Keratinocyte (primary cell): ENCODE measurements around the gene PYGB. TPM values are rescaled to one million over a fixed set of nuclear protein-coding genes. Genes with fewer than 3 reads are reported as not detected.

Source experiments
- DNase-seq: peaks from one replicate; pipeline ENCODE4 v3.0.0-alpha.2; 2011; ENCODE audit warnings: low read depth, missing footprints, low spot score
- FAIRE-seq: peaks from 2 replicates; lab custom pipeline; 2011; peaks lifted over from hg19 to GRCh38; lab: Jason Lieb, UNC
- H2AFZ ChIP-seq: 2 replicates; pipeline ENCODE4 v1.6.0; 2012; ENCODE audit warnings: low read length, control low read depth, inconsistent platforms; ENCODE audit not compliant: control insufficient read depth
- H3K27ac ChIP-seq: 2 replicates; pipeline ENCODE4 v1.5.1; 2011; ENCODE audit warnings: low read length; ENCODE audit not compliant: control insufficient read depth, insufficient read depth
- H3K27me3 ChIP-seq: 3 replicates; pipeline ENCODE4 v1.6.0; 2011; ENCODE audit warnings: low read length; ENCODE audit not compliant: control insufficient read depth, insufficient read depth; ENCODE audit errors: extremely low read depth
- H3K36me3 ChIP-seq, 2 experiments: 2 replicates in 1 of 2; 3 replicates in 1 of 2; pipeline ENCODE4 v1.5.1; 2011; ENCODE audit warnings: low read length in 2 of 2, mild to moderate bottlenecking in 1 of 2; ENCODE audit not compliant: control insufficient read depth in 2 of 2, insufficient read depth in 2 of 2; ENCODE audit errors: extremely low read depth in 1 of 2
- H3K4me1 ChIP-seq: 3 replicates; pipeline ENCODE4 v1.5.1; 2011; ENCODE audit warnings: low read length; ENCODE audit not compliant: control insufficient read depth, insufficient read depth; ENCODE audit errors: extremely low read depth
- H3K4me2 ChIP-seq: 3 replicates; pipeline ENCODE4 v1.6.0; 2011; ENCODE audit warnings: low read depth, low read length; ENCODE audit not compliant: control insufficient read depth, insufficient read depth; ENCODE audit errors: extremely low read depth
- H3K4me3 ChIP-seq, 3 experiments: fragments of 200-600 bp in 1 of 3; sonication (generic) in 1 of 3; 2 replicates in 2 of 3; 3 replicates in 1 of 3; pipeline ENCODE4 v1.5.1; 2011 to 2016; ENCODE audit warnings: low read length in 3 of 3, mild to moderate bottlenecking in 3 of 3, control low read depth in 2 of 3, inconsistent platforms in 1 of 3, low read depth in 1 of 3, mixed read lengths in 1 of 3, mixed run types in 1 of 3, moderate library complexity in 1 of 3; ENCODE audit not compliant: control insufficient read depth in 2 of 3, insufficient read depth in 2 of 3; ENCODE audit errors: extremely low read depth in 1 of 3
- H3K79me2 ChIP-seq: 2 replicates; pipeline ENCODE4 v1.6.0; 2012; ENCODE audit warnings: low read length; ENCODE audit not compliant: control insufficient read depth, insufficient read depth
- H3K9ac ChIP-seq: 3 replicates; pipeline ENCODE4 v1.6.0; 2011; ENCODE audit warnings: low read length; ENCODE audit not compliant: control insufficient read depth, insufficient read depth; ENCODE audit errors: extremely low read depth
- H3K9me1 ChIP-seq: 3 replicates; pipeline ENCODE4 v1.6.0; 2011; ENCODE audit warnings: low read length; ENCODE audit not compliant: control insufficient read depth, insufficient read depth; ENCODE audit errors: extremely low read depth
- H3K9me3 ChIP-seq: 2 replicates; pipeline ENCODE4 v1.5.1; 2012; ENCODE audit warnings: low read depth, low read length; ENCODE audit not compliant: control insufficient read depth
- H4K20me1 ChIP-seq: 3 replicates; pipeline ENCODE4 v1.6.0; 2011; ENCODE audit warnings: low read length; ENCODE audit not compliant: control insufficient read depth, insufficient read depth; ENCODE audit errors: extremely low read depth
- CTCF ChIP-seq, 3 experiments: IDR thresholded peaks in 1 of 3; conservative IDR thresholded peaks in 1 of 3; optimal IDR thresholded peaks in 1 of 3; 2 replicates in 2 of 3; 3 replicates in 1 of 3; pipeline versions ENCODE3 to v1.5.1; 2011; ENCODE audit warnings: low read length in 3 of 3, mild to moderate bottlenecking in 3 of 3, moderate library complexity in 2 of 3, control low read depth in 1 of 3, inconsistent platforms in 1 of 3; ENCODE audit not compliant: insufficient read depth in 2 of 3; ENCODE audit errors: extremely low read depth in 1 of 3
- EZH2 ChIP-seq: IDR thresholded peaks from one replicate; pipeline ENCODE4 v1.6.1; 2012; ENCODE audit warnings: inconsistent platforms, mild to moderate bottlenecking, low read length, moderate library complexity
- dilution Hi-C: fragments of 300-500 bp; cut with MboI; formaldehyde crosslinking; loops from one replicate; pipeline ENCODE4 v1.7.0; 2020; ENCODE audit warnings: low sequenced_read_pairs; ENCODE audit not compliant: extremely low pct_ligation_motif_present
- polyA plus RNA-seq, 5 experiments: library from polyadenylated mRNA; depleted of rRNA in 3 of 5; stranded (reverse) in 3 of 5; stranded (forward) in 1 of 5; unstranded in 1 of 5; fragments of >200 nt; gene quantifications; 1 replicate in 1 of 5; 2 replicates in 3 of 5; 3 replicates in 1 of 5; pipeline versions ENCODE4 v1.2.1 to v1.2.3, GENCODE V29; 2011 to 2012; ENCODE audit warnings: missing spikeins in 2 of 5, low read depth in 1 of 5, low replicate concordance in 1 of 5

PYGB gene
- polyA plus RNA-seq, 1 donor (not counting 4 experiments of a cell fraction or from before 2014, with no cell fraction given): 78.3 TPM

- dilution Hi-C loops: no loop called here
- DNase-seq (peak; percentile 93), FAIRE-seq (peak; percentile 91)
- Histone ChIP-seq H3K4me3 (no peak overlapping the region), H3K9me1 (no peaks in the 10 kb centered on the region), H3K4me2 (peak overlapping the region; percentile 51), H3K9me3 (no peaks in the 10 kb centered on the region), H3K27ac (peak overlapping the region; percentile 76), H3K36me3 (peaks cover 15 to 31% of the 10 kb centered on the region in 2 experiments), H2AFZ (peak overlapping the region; percentile 16), H4K20me1 (no peaks in the 10 kb centered on the region), H3K4me1 (peaks cover 30% of the 10 kb centered on the region), H3K9ac (peak overlapping the region; percentile 50), H3K27me3 (no peaks in the 10 kb centered on the region), H3K79me2 (no peaks in the 10 kb centered on the region)
- TF ChIP-seq CTCF (optimal IDR thresholded peaks at IDR 0.05 in 1 of 3, IDR thresholded peaks at IDR 0.05 in 1 of 3, conservative IDR thresholded peaks at IDR 0.05 in 1 of 3; ENCODE audit: extremely low read depth in 1 of 3, insufficient read depth in 2 of 3, low read length in 3 of 3) (peak in 2 of 3 experiments; percentile 27 to 63), EZH2 (no peak)
Observed at GRCh38 chr20:25223179-25223661, 24.7 kb upstream of the PYGB start.

GRCh38 chr20:25223765-25224720, 23.8 kb upstream of the PYGB start:
- no peaks in the 10 kb centered on the region for H3K27me3 ChIP-seq
- H4K20me1 ChIP-seq: no peaks in the 10 kb centered on the region
- no peaks in the 10 kb centered on the region for H3K9me1 ChIP-seq
- no peak overlapping the region for H2AFZ ChIP-seq
- no peak overlapping the region for H3K4me3 ChIP-seq
- peaks cover 30% of the 10 kb centered on the region for H3K4me1 ChIP-seq
- DNase-seq (no peak), FAIRE-seq (no peak)
- no peak overlapping the region for H3K9ac ChIP-seq
- no peaks in the 10 kb centered on the region for H3K9me3 ChIP-seq
- H3K36me3 ChIP-seq: peaks cover 13 to 27% of the 10 kb centered on the region in 2 experiments
- no peak for TF ChIP-seq CTCF (optimal IDR thresholded peaks at IDR 0.05 in 1 of 3, IDR thresholded peaks at IDR 0.05 in 1 of 3, conservative IDR thresholded peaks at IDR 0.05 in 1 of 3; ENCODE audit: extremely low read depth in 1 of 3, insufficient read depth in 2 of 3, low read length in 3 of 3)
- TF ChIP-seq EZH2: no peak
- peak overlapping the region; percentile 51 for H3K4me2 ChIP-seq
- H3K79me2 ChIP-seq: no peaks in the 10 kb centered on the region
- dilution Hi-C loops: no loop called here
- peak overlapping the region; percentile 76 for H3K27ac ChIP-seq
